OCI-LY1 (cell line): ENCODE measurements around the gene GUCY1B1.

Source experiments
- CTCF ChIP-seq: fragments of 200-600 bp; sonication (generic), shearing (Covaris generic); IDR thresholded peaks from 2 replicates; pipeline ENCODE4 v1.5.1; 2017; ENCODE audit warnings: mild to moderate bottlenecking, antibody characterized with exemption, low read length, moderate library complexity, mixed read lengths
- EZH2 ChIP-seq: fragments of 200-600 bp; sonication (generic), shearing (Covaris generic); IDR thresholded peaks from 2 replicates; pipeline ENCODE4 v1.8.0; 2017; ENCODE audit warnings: borderline replicate concordance, mixed run types, mild to moderate bottlenecking, antibody characterized with exemption, low read length, moderate library complexity, mixed read lengths

- TF ChIP-seq CTCF (no peak), EZH2 (no peak)
Measured at GRCh38 chr4:155789391-155789790, 30.6 kb downstream of the GUCY1B1 start.
